NCI-H187 (cell line): ENCODE results near the gene DES.
A peak's percentile ranks its signal among the peaks of the same experiment; 100 is the strongest.
"Not testable (repeated sequence)": the region's sequence is repeated elsewhere in the genome, so short reads cannot be mapped to it uniquely, and the experiment has no call there.

ENCODE experiments used
- DNase-seq, 2 experiments: peaks; one replicate each; lab custom pipeline; 2025; lab: John Stamatoyannopoulos, UW

DES gene

DNA sequence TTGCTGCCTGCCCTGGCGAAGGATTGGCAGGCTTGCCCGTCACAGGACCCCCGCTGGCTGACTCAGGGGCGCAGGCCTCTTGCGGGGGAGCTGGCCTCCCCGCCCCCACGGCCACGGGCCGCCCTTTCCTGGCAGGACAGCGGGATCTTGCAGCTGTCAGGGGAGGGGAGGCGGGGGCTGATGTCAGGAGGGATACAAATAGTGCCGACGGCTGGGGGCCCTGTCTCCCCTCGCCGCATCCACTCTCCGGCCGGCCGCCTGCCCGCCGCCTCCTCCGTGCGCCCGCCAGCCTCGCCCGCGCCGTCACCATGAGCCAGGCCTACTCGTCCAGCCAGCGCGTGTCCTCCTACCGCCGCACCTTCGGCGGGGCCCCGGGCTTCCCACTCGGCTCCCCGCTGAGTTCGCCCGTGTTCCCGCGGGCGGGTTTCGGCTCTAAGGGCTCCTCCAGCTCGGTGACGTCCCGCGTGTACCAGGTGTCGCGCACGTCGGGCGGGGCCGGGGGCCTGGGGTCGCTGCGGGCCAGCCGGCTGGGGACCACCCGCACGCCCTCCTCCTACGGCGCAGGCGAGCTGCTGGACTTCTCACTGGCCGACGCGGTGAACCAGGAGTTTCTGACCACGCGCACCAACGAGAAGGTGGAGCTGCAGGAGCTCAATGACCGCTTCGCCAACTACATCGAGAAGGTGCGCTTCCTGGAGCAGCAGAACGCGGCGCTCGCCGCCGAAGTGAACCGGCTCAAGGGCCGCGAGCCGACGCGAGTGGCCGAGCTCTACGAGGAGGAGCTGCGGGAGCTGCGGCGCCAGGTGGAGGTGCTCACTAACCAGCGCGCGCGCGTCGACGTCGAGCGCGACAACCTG lies at the start of gene DES:
DES (plus strand) TSS at position 223 of the 857 bp plus-strand sequence; CDS start at position 309, 86 bp downstream.
- no peak for DNase-seq

GRCh38 chr2:219368690-219369191 lies 49.4 kb upstream of the DES start:
- no peak for DNase-seq

- no peak for DNase-seq
Observed at GRCh38 chr2:219369447-219369861, 48.7 kb upstream of the DES start.

DNA sequence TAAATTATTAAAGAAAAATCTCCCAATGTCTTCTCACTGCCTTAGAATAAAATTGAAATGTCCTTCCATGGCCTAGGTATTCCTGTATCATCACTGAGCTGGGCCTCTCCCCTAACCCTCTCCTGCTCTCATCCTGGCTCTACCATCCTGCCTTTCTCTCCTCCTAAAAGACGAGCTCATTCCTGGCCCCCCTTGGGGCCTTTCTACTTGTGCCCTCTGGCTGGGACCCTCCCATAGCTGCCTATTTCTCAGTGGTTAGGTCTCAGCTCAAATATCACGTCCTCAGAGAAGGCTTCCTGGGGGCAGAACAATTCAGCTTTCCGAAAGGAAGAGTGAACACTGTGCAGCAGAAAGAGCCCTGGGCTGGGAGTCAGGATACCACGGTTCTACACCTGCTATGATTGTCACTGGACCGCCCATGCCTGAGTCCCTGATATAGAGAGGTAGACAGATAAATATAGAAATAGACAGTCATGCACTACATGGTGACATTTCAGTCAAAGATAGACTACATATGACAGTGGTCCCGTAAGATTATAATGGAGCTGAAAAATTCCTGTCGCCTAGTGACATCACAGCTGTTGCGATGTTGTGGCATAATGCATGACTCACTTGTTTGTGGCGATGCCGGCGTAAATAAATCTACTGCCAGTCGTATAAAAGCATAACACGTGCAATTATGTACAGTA lies 39.9 kb upstream of the DES start:
- no peak for DNase-seq

GRCh38 chr2:219380926-219381325 lies 37.3 kb upstream of the DES start:
- DNase-seq = no peak

DNA sequence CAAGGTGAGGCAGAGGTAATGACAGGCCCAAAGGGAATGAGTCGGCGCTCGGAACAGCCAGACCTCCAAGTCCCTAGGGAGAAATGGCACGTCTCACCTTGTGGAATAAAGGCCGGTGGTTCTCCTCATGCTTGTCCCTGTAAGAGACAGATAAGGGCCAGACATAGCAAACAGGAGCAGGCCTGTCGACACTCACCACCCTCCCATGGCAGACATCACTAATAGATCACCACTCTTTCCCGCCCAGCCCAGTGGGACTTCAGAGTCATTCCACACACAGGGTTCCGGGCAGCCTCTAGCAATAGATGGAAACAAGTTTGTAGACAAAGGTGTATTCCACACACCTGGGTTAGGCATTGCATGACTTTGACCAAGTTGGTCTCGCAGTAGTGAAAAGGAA lies 36.7 kb upstream of the DES start:
- DNase-seq = no peak

- no peak for DNase-seq
Observed at GRCh38 chr2:219384083-219384713, 34.0 kb upstream of the DES start.

- no peak for DNase-seq
Observed at GRCh38 chr2:219384859-219385258, 33.3 kb upstream of the DES start.

DNA sequence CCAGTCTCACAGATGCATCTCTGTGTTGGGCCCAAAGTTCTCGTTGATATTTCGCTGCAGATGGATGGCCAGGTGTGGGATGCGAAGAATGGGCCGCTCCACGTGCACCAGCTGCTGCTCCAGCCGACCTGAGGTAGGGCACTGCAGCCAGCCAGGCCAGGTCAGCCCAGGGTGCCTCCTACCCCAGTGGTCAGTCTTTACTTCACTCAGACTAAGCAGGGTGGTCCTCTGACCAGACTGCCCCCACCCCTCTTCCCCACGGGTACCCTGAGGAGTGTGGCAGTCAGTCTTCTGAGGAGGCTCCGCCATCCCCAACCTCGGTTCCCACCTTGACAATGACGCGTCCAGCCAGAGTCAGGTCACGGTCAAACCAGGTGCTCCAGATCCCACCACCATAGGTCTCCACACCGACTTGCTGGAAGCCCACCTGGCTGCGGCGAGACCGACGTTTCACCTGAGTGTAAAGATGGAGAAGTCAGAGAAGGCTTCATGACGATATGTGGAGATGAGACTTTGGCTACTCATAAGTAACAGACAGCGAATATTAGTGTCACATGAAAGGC lies 32.1 kb upstream of the DES start:
- DNase-seq = no peak

GRCh38 chr2:219386532-219387280 lies 31.5 kb upstream of the DES start:
- no peak for DNase-seq

DNA sequence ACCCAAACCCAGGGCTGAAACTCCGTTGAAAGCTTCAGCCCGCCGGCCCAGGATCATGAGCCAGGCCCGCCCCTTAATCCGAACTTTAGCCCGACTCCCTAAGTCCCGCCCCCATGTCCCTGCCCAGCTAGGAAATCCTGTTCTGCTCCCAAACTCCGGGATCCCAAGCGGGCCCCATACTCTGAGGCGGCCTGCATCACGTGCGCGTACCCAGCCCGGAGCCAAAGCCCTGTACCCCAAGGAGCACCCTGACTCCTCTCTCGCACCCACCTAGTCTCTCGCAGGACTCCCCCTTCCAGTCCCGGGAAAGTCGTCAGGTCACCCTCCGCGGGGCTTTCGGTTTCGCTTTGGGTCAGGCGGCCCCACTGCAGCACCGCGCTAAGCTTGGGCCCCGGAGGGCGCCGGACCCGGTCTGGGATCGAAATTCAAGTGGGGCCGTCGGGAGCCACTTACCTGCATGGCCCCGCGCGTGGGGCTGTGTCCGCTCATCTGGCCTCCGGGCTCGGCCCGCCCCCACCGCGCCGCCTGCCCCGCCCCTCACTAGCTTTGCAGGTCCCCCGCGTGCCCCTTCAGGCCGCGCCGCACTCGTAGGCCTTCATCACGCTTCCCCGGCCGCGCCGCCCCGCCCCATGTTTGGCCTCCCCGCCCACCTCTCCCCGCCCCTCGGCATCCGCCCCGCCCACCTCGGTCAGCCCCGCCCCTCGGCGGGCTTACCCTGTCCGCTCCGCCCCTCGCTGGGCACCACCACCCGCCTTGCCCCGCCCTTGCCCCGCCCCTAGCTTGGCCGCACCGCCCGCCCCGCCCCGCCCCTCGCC lies 30.7 kb upstream of the DES start, which contains the start of gene DNPEP:
DNPEP (minus strand) TSS at position 607 of the 815 bp plus-strand sequence; CDS start at position 489, 118 bp downstream.
- DNase-seq = peak; percentile 19 to 78

DNA sequence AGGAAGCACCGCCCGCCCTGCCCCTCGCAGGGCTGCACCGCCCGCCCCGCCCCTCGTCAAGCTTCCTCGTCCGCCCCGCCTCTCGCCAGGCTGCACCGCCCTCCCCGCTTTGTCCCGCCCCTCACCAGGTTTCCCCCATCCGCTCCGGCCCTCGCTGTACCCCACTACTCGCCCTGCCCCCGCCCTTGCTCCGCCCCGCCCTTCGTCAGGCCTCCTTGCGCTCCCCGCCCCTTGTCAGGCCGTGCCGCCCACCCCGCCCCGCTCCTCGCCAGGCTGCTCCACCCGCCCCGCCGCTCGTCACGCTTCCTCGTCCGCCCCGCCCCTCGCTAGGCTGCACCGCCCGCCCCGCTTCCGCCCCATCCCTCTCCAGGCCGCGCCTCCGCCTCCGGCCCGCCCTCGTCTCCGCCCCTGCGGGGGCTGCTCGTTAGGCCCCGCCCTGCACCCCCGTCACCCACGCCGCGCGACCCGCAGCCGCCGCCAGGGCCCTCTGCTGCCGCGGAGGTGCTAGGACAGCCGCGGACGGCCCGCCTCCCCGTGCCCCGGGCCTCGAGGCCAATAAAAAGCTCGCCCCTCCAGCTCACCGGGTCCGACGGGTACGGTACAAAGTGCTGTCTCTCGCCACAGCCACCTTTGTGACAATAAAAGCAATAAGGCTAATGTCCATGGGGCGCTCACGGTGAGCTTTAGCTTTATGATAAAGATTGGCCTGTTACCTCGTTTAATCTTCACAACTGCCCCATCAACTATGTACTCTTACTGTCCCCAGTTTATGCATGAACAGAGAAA lies 29.9 kb upstream of the DES start:
- peak; percentile 44 to 82 for DNase-seq

GRCh38 chr2:219388907-219389156 lies 29.3 kb upstream of the DES start:
- DNase-seq = no peak

DNA sequence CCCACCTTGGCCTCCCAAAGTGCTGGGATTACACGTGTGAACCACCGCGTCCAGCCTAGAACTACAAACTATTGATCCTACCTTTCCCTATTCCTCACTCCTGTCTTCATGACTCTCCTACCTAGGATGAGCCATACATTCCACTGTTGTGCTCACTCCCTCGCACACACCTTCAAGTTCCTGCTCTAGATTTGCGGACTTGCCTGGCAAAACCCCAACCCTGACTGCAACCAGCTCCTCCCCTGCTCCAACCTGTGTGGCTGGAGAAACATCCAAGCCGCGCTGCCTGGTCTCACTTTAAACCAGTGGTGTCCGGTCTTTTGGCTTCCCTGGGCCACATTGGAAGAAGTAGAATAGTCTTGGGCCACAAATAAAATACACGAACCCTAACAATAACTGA lies 25.4 kb upstream of the DES start:
- no peak for DNase-seq

DNA sequence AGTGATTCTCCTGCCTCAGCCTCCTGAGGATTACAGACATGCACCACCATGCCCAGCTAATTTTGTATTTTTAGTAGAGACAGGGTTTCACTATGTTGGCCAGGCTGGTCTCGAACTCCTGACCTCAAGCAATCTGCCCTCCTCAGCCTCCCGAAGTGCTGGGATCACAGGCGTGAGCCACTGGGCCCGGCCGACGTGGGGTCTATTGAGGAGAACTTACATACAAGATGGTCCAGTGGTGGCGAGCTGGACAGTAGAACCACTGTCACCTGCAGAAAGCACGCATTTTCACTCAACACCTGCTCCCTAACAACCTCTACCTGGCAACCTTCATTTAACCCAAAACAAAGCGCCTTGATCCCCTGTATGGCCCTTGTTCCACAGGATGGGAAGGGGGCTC lies 23.1 kb upstream of the DES start:
- DNase-seq = not testable (repeated sequence)

GRCh38 chr2:219395609-219396008 lies 22.6 kb upstream of the DES start:
- DNase-seq = no peak

- DNase-seq = no peak
Observed at GRCh38 chr2:219396863-219397457, 21.2 kb upstream of the DES start.

GRCh38 chr2:219398721-219399363 lies 19.3 kb upstream of the DES start:
- DNase-seq = no peak
